Stomach (tissue), 9 donors: Measurements from ENCODE around the gene ZBTB22. TPM values are rescaled to one million over a fixed set of nuclear protein-coding genes. Genes with fewer than 3 reads are reported as not detected.

Experiments
- DNase-seq, 2 donors: peaks; one replicate each; pipeline versions ENCODE4 v3.0.0 to v3.0.0-alpha.2; 2013 to 2019
- H3K27ac ChIP-seq, 5 donors: fragments of 200-600 bp in 4 of 5; sonication (generic) in 4 of 5; one replicate each; pipeline ENCODE4 v1.5.1; 2013 to 2019; ENCODE audit warnings: mild to moderate bottlenecking in 1 of 5, moderate library complexity in 1 of 5
- H3K27me3 ChIP-seq, 3 donors: fragments of 200-600 bp; sonication (generic); one replicate each; pipeline ENCODE4 v1.5.1; 2017 to 2019; ENCODE audit warnings: mixed run types in 1 of 3
- H3K36me3 ChIP-seq, 4 donors: fragments of 200-600 bp; sonication (generic); 1 replicate in 3 of 4; 2 replicates in 1 of 4; pipeline ENCODE4 v1.5.1; 2016 to 2019
- H3K4me1 ChIP-seq, 4 donors: fragments of 200-600 bp; sonication (generic); one replicate each; pipeline ENCODE4 v1.5.1; 2016 to 2019
- H3K4me3 ChIP-seq, 4 donors: fragments of 200-600 bp; sonication (generic) in 3 of 4; one replicate each; pipeline ENCODE4 v1.5.1; 2016 to 2019; ENCODE audit warnings: mild to moderate bottlenecking in 1 of 4
- H3K9me3 ChIP-seq, 4 donors: fragments of 200-600 bp; sonication (generic); one replicate each; pipeline ENCODE4 v1.5.1; 2016 to 2019
- EP300 ChIP-seq: sonication (generic); formaldehyde crosslinking; IDR thresholded peaks from one replicate; pipeline ENCODE4 v1.6.1; 2017; ENCODE audit warnings: antibody characterized with exemption
- POLR2A ChIP-seq, 4 donors: fragments of 450-650 bp; IDR thresholded peaks; one replicate each; pipeline ENCODE4 v1.6.1; 2016; ENCODE audit warnings: antibody characterized with exemption in 4 of 4, control low read depth in 2 of 4, mild to moderate bottlenecking in 1 of 4, moderate library complexity in 1 of 4
- POLR2AphosphoS5 ChIP-seq, 3 donors: sonication (generic); formaldehyde crosslinking; IDR thresholded peaks; one replicate each; pipeline ENCODE4 v1.6.1; 2016; ENCODE audit warnings: antibody characterized with exemption in 3 of 3
- WGBS, 5 donors: extraction: QIAGEN DNeasy Blood & Tissue Kit in 3 of 5; methylation state at CpG; one replicate each; pipeline versions ENCODE4 v1.1.5 to v1.1.7; 2013 to 2018; 5-methylcytosine and 5-hydroxymethylcytosine counted together
- intact Hi-C: fragments of 100-400 bp; cut with DNase I; formaldehyde crosslinking; loops from one replicate; pipeline ENCODE4 v1.15.1; 2023; ENCODE audit warnings: low total_unique reads
- polyA plus RNA-seq, 3 donors: library from polyadenylated mRNA; stranded (reverse); fragments of 200-250 nt; gene quantifications; one replicate each; pipeline ENCODE4 v1.2.3, GENCODE V29; 2013
- total RNA-seq, 5 donors: library from RNA; depleted of rRNA; stranded (reverse); fragments of >200 nt; gene quantifications; one replicate each; pipeline versions ENCODE4 v1.1.0 to v1.2.3, GENCODE V29; 2014 to 2016
- TF ChIP-seq, protein P1 (sequence below), 7 experiments: fragments of 450-650 bp in 4 of 7; fragments of 200-600 bp in 3 of 7; sonication (generic) in 3 of 7; IDR thresholded peaks; one replicate each; pipeline ENCODE4 v1.5.1; 2016 to 2019; ENCODE audit warnings: antibody characterized with exemption in 7 of 7, control low read depth in 2 of 7, mild to moderate bottlenecking in 1 of 7
- donor health status: healthy with polysubstance abuse.
- donor health status: Bipolar disorder and iron deficiency.
- donor health status: healthy.

The ZBTB22 gene
- total and polyA plus RNA-seq, 8 donors: 1.2 to 45.2 (median 11.1) TPM

DNA sequence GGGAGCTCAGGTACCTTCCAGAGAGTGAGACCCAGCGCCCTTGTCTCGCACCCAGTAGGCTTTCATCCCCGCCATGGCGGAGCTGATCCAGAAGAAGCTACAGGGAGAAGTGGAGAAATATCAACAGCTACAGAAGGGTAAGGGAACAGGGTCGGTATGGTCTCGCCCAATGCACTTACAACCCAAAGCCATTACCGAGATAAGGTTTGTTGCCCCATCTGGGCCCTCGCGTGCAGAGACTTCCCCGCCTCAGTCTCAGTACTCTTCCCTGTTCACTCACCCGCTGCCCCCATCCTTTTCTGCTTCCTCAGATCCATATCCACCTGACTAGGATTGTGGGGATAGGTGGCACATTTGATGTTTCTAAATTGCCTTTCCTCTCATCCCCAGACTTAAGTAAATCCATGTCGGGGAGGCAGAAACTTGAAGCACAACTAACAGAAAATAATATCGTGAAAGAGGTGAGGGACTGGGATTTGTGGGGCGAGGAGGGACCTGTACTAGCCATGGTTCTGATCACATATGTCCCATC is 27.7 kb downstream of the ZBTB22 start:
- no peak for TF ChIP-seq POLR2A (IDR thresholded peaks at IDR 0.05)
- TF ChIP-seq, protein P1, sequence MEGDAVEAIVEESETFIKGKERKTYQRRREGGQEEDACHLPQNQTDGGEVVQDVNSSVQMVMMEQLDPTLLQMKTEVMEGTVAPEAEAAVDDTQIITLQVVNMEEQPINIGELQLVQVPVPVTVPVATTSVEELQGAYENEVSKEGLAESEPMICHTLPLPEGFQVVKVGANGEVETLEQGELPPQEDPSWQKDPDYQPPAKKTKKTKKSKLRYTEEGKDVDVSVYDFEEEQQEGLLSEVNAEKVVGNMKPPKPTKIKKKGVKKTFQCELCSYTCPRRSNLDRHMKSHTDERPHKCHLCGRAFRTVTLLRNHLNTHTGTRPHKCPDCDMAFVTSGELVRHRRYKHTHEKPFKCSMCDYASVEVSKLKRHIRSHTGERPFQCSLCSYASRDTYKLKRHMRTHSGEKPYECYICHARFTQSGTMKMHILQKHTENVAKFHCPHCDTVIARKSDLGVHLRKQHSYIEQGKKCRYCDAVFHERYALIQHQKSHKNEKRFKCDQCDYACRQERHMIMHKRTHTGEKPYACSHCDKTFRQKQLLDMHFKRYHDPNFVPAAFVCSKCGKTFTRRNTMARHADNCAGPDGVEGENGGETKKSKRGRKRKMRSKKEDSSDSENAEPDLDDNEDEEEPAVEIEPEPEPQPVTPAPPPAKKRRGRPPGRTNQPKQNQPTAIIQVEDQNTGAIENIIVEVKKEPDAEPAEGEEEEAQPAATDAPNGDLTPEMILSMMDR (IDR thresholded peaks at IDR 0.05): no peak
- no peak for TF ChIP-seq POLR2AphosphoS5 (IDR thresholded peaks at IDR 0.05)
- TF ChIP-seq EP300: no peak
- peaks cover 20 to 39% (median 34%) of the 10 kb centered on the region in 4 donors for H3K4me1 ChIP-seq
- peak overlapping the region; percentile 69 to 89 (median 82) for H3K27ac ChIP-seq
- WGBS, 5 donors: 2 to 4% (median 3%) methylated on average over 12 to 14 of the region's 14 CpGs
- intact Hi-C loops: no loop called here
- H3K4me3 ChIP-seq: peak overlapping the region; percentile 71 to 94 (median 79)
- peaks cover 24 to 73% (median 70%) of the 10 kb centered on the region in 4 donors for H3K36me3 ChIP-seq
- no peaks in the 10 kb centered on the region for H3K9me3 ChIP-seq
- no peaks in the 10 kb centered on the region for H3K27me3 ChIP-seq
- no peak for DNase-seq

DNA sequence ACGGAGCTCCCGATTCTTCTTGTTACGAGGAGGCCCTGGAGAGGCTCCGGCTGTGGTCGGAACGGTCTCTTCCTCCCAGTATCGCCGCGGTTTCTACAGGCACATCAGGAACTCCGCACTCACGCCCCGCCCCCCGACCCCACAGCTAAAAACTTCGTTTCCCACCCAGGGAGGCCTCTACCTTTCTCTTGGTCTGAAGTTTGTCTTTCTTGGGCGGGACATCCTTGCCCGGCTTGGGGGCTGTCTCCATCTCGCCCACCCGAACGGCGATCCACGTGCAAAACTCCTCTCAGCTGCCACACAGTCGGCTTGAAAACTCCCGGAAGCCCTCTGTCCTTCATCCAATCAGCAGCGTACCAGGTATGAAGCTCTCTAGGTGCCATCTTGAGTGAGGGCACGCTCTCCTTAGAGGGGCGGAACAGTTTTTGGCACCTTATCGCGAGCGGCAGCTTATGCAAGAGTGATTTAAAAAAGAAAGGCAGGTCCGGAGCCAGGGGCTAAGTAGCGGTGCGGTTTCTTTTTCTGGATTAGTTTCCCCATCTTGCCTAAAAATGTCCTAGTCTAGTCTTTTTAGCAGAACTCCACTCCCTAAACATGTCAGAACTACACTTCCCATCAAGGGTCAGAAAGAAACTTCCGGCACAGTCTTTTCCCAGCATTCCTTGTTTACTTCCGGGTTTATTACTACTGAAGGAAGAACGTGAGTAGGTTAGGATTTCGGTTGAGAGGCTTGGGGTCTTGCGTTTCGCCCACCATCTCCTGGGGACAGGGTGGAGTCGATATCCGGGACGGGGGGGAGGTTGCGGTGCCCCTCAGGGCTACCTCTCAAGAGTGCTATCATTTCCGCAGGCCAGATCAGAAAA is 28.4 kb downstream of the ZBTB22 start, which contains the start of the genes PFDN6 and WDR46:
Gene PFDN6, plus strand, starts transcription at position 681 of the 863 bp plus-strand sequence. CDS start 256 bp downstream, outside the sequence.
Gene WDR46, minus strand, starts transcription at position 319 of the 863 bp plus-strand sequence. Its CDS starts 69 bp downstream, at position 250.
- H3K4me3 ChIP-seq: peak within 1 kb of the TSS; percentile 71 to 94 (median 79)
- peaks cover 20 to 33% (median 30%) of the 10 kb centered on the region in 4 donors for H3K4me1 ChIP-seq
- H3K27me3 ChIP-seq: no peaks in the 10 kb centered on the region
- peak; percentile 84 to 96 for DNase-seq
- intact Hi-C loops: no loop called here
- 0 to 1% (median 1%) methylated on average over 39 to 43 of the region's 43 CpGs for WGBS, 5 donors
- H3K9me3 ChIP-seq: no peaks in the 10 kb centered on the region
- TF ChIP-seq EP300: no peak
- TF ChIP-seq POLR2AphosphoS5 (IDR thresholded peaks at IDR 0.05): peak; percentile 27 to 78 (median 73)
- peak within 1 kb of the TSS; percentile 69 to 89 (median 82) for H3K27ac ChIP-seq
- H3K36me3 ChIP-seq: peaks cover 22 to 73% (median 70%) of the 10 kb centered on the region in 4 donors

DNA sequence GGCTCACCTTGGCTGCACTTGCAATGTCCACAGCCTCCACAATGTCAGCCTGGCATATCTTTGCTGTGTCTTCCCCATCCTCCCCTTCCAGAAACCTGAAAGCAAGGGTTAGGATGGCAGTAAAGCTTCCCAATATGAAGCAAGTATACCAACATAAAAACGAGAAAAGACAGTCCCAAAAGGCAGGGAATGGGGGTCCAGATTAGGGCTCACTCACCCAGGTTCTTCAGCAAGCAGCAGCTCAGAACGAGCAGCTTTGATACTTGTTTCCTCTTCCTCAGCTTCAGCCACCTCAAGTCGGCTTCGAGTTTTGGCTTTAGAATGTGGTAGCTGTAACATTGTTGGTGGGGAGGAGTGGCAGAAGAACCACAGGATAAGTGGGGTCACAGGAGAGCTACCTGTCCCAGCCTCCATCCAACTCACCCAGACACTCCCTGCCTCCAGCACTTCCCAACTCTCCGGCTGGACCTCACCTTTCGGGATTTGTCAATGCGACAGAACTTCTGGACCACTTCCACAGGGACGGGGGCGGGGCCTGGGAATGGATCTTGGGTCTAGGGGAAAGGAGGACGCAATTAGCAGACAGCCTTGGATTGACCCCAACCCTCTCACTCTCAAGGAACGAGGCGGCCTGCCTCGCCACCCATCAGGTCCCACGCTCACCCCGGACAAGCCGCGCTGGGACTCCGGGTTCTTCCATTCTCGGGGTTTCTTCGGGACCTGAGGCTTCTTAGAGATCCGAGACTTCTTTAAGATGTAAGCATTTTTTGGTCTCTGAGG is 29.2 kb downstream of the ZBTB22 start:
- H3K27ac ChIP-seq: peak overlapping the region; percentile 42 to 89 (median 82)

More for the DNA sequence above, 29.2 kb downstream of the ZBTB22 start:
- Histone ChIP-seq H3K4me1 (peaks cover 20 to 32% (median 30%) of the 10 kb centered on the region in 4 donors), H3K27me3 (no peaks in the 10 kb centered on the region), H3K9me3 (no peaks in the 10 kb centered on the region), H3K4me3 (peak overlapping the region; percentile 71 to 94 (median 79)), H3K36me3 (peaks cover 27 to 73% (median 70%) of the 10 kb centered on the region in 4 donors)
- TF ChIP-seq, protein P1 (IDR thresholded peaks at IDR 0.05): no peak
- TF ChIP-seq POLR2AphosphoS5 (IDR thresholded peaks at IDR 0.05): no peak
- TF ChIP-seq EP300: no peak
- TF ChIP-seq POLR2A (IDR thresholded peaks at IDR 0.05): no peak
- no peak for DNase-seq
- intact Hi-C loops: no loop called here
- WGBS, 5 donors: 11 to 17% (median 12%) methylated on average over 18 to 21 of the region's 21 CpGs
